CD14-positive monocyte (primary cell): ENCODE measurements around the gene SETD1B. TPM values are rescaled to one million over a fixed set of nuclear protein-coding genes. Genes with fewer than 3 reads are reported as not detected.

Source experiments
- DNase-seq, 3 donors: peaks; one replicate each; pipeline ENCODE4 v3.0.0-alpha.2; 2011 to 2022
- H2AFZ ChIP-seq: 2 replicates; pipeline ENCODE4 v1.6.0; 2012; ENCODE audit warnings: mild to moderate bottlenecking, low read depth, low read length, inconsistent platforms; ENCODE audit not compliant: insufficient read depth, poor library complexity, severe bottlenecking
- H3K27ac ChIP-seq, 2 donors: 1 replicate in 1 of 2; 2 replicates in 1 of 2; pipeline ENCODE4 v1.5.1; 2012 to 2013; ENCODE audit warnings: low read length in 2 of 2, control low read depth in 1 of 2, inconsistent platforms in 1 of 2, low read depth in 1 of 2, mild to moderate bottlenecking in 1 of 2
- H3K27me3 ChIP-seq, 2 donors: one replicate each; pipeline versions ENCODE4 v1.6.0 to v1.6.1; 2011 to 2013; ENCODE audit warnings: low read length in 2 of 2; ENCODE audit not compliant: control insufficient read depth in 2 of 2, insufficient read depth in 2 of 2
- H3K36me3 ChIP-seq, 2 donors: replicated peaks in 1 of 2; 1 replicate in 1 of 2; 2 replicates in 1 of 2; pipeline versions ENCODE4 v1.5.1 to v1.6.1; 2012 to 2013; ENCODE audit warnings: low read length in 2 of 2, control low read depth in 1 of 2, inconsistent platforms in 1 of 2, mild to moderate bottlenecking in 1 of 2; ENCODE audit not compliant: insufficient read depth in 2 of 2, control insufficient read depth in 1 of 2
- H3K4me1 ChIP-seq, 2 donors: 1 replicate in 1 of 2; 2 replicates in 1 of 2; pipeline versions ENCODE4 v1.5.1 to v1.6.1; 2012 to 2013; ENCODE audit warnings: low read length in 2 of 2, control low read depth in 1 of 2, inconsistent platforms in 1 of 2, mild to moderate bottlenecking in 1 of 2, moderate library complexity in 1 of 2; ENCODE audit not compliant: insufficient read depth in 2 of 2, control insufficient read depth in 1 of 2
- H3K4me2 ChIP-seq: replicated peaks from 2 replicates; pipeline ENCODE3; 2012; ENCODE audit warnings: low read length, moderate library complexity, mild to moderate bottlenecking; ENCODE audit not compliant: poor library complexity, severe bottlenecking; ENCODE audit errors: extremely low read depth
- H3K4me3 ChIP-seq, 3 experiments: fragments of 200-600 bp in 1 of 3; sonication (generic) in 1 of 3; replicated peaks in 1 of 3; 1 replicate in 2 of 3; 2 replicates in 1 of 3; pipeline ENCODE4 v1.5.1; 2011 to 2013; ENCODE audit warnings: low read length in 3 of 3, mild to moderate bottlenecking in 3 of 3, control low read depth in 2 of 3, low read depth in 2 of 3, inconsistent platforms in 1 of 3, moderate library complexity in 1 of 3
- H3K79me2 ChIP-seq: 2 replicates; pipeline ENCODE4 v1.6.0; 2012; ENCODE audit warnings: mild to moderate bottlenecking, control low read depth, inconsistent platforms, low read length, moderate library complexity; ENCODE audit not compliant: insufficient read depth
- H3K9ac ChIP-seq: 2 replicates; pipeline ENCODE4 v1.6.0; 2017; ENCODE audit warnings: low read length, mild to moderate bottlenecking; ENCODE audit not compliant: insufficient read depth, poor library complexity, severe bottlenecking
- H3K9me3 ChIP-seq, 2 donors: replicated peaks in 1 of 2; 1 replicate in 1 of 2; 2 replicates in 1 of 2; pipeline versions ENCODE4 v1.5.1 to v1.6.1; 2012 to 2013; ENCODE audit warnings: low read length in 2 of 2, control low read depth in 1 of 2; ENCODE audit not compliant: control insufficient read depth in 1 of 2, insufficient read depth in 1 of 2
- H4K20me1 ChIP-seq: 2 replicates; pipeline ENCODE4 v1.6.0; 2012; ENCODE audit warnings: mild to moderate bottlenecking, low read length, control low read depth, moderate library complexity; ENCODE audit not compliant: insufficient read depth
- H3K27ac Mint-ChIP-seq, 7 donors: one replicate each; pipeline ENCODE4 v1.8.0; 2020; ENCODE audit warnings: mild to moderate bottlenecking in 7 of 7, mixed read lengths in 7 of 7, moderate library complexity in 6 of 7, inconsistent platforms in 2 of 7
- H3K27me3 Mint-ChIP-seq, 3 donors: one replicate each; pipeline ENCODE4 v1.8.0; 2021 to 2022; ENCODE audit warnings: low read depth in 3 of 3, mild to moderate bottlenecking in 3 of 3, mixed read lengths in 3 of 3, moderate library complexity in 3 of 3, inconsistent platforms in 1 of 3
- H3K36me3 Mint-ChIP-seq, 2 donors: one replicate each; pipeline ENCODE4 v1.8.0; 2020; ENCODE audit warnings: mixed read lengths in 2 of 2, inconsistent platforms in 1 of 2, mild to moderate bottlenecking in 1 of 2
- H3K4me1 Mint-ChIP-seq: one replicate; pipeline ENCODE4 v1.8.0; 2020; ENCODE audit warnings: mild to moderate bottlenecking, mixed read lengths
- H3K4me3 Mint-ChIP-seq, 2 donors: one replicate each; pipeline ENCODE4 v1.8.0; 2020; ENCODE audit warnings: mild to moderate bottlenecking in 2 of 2, mixed read lengths in 2 of 2, moderate library complexity in 1 of 2
- H3K9me3 Mint-ChIP-seq, 7 donors: one replicate each; pipeline ENCODE4 v1.8.0; 2020 to 2022; ENCODE audit warnings: mixed read lengths in 7 of 7, mild to moderate bottlenecking in 6 of 7, moderate library complexity in 6 of 7, inconsistent platforms in 2 of 7
- CTCF ChIP-seq: fragments of 200-600 bp; IDR thresholded peaks from one replicate; pipeline ENCODE4 v1.8.0; 2022; ENCODE audit warnings: antibody characterized with exemption, mild to moderate bottlenecking
- WGBS: methylation state at CpG from one replicate; pipeline ENCODE4 v1.1.5; 2013; ENCODE audit warnings: missing lambda C conversion rate; ENCODE audit not compliant: insufficient coverage; 5-methylcytosine and 5-hydroxymethylcytosine counted together
- intact Hi-C, 2 donors: fragments of 100-400 bp; cut with micrococcal nuclease; formaldehyde crosslinking; loops; one replicate each; pipeline versions ENCODE4 v1.15.0 to v1.15.1; 2023
- polyA plus RNA-seq, 3 donors: library from polyadenylated mRNA; depleted of rRNA in 1 of 3; unstranded in 2 of 3; stranded (reverse) in 1 of 3; fragments of 300-500 nt in 2 of 3; fragments of >200 nt in 1 of 3; fragmentation: Illumina TruSeq in 2 of 3; gene quantifications; 1 replicate in 2 of 3; 2 replicates in 1 of 3; pipeline ENCODE4 v1.2.3, GENCODE V29; 2012 to 2021

Gene SETD1B
- polyA plus RNA-seq, 3 donors = 0.28 to 9.0 (median 0.60) TPM

GRCh38 chr12:121822393-121823100, 18.7 kb downstream of the SETD1B start:
- intact Hi-C loops = no loop called here
- H3K36me3 Mint-ChIP-seq = peaks cover 66 to 97% of the 10 kb centered on the region in 2 donors
- Histone ChIP-seq H4K20me1 (peaks cover 93% of the 10 kb centered on the region), H3K27ac (no peak overlapping the region), H3K27me3 (no peaks in the 10 kb centered on the region), H3K4me3 (no peak overlapping the region), H3K4me2 (no peak overlapping the region), H3K4me1 (no peaks in the 10 kb centered on the region), H3K9ac (no peak overlapping the region), H2AFZ (no peak overlapping the region), H3K79me2 (peaks cover 47% of the 10 kb centered on the region), H3K36me3 (peaks cover 77 to 94% of the 10 kb centered on the region in 2 donors), H3K9me3 (no peaks in the 10 kb centered on the region)
- WGBS = 97% methylated on average over 29 of the region's 39 CpGs
- peaks cover 0 to 3% (median 0%) of the 10 kb centered on the region in 3 donors for H3K27me3 Mint-ChIP-seq
- H3K4me3 Mint-ChIP-seq = no peak overlapping the region
- no peak for DNase-seq
- H3K4me1 Mint-ChIP-seq = no peaks in the 10 kb centered on the region
- no peaks in the 10 kb centered on the region for H3K9me3 Mint-ChIP-seq
- peak overlapping the region in 1 of 7 donors; percentile 68 for H3K27ac Mint-ChIP-seq
- no peak for TF ChIP-seq CTCF

GRCh38 chr12:121823101-121823726, 19.4 kb downstream of the SETD1B start:
- H3K27me3 Mint-ChIP-seq = peaks cover 0 to 3% (median 0%) of the 10 kb centered on the region in 3 donors
- H3K9ac ChIP-seq = no peak overlapping the region
- no peak overlapping the region for H3K4me3 ChIP-seq
- no peak overlapping the region for H3K4me2 ChIP-seq
- H3K36me3 Mint-ChIP-seq = peaks cover 65 to 97% of the 10 kb centered on the region in 2 donors
- intact Hi-C loops = no loop called here
- no peaks in the 10 kb centered on the region for H3K4me1 ChIP-seq
- no peaks in the 10 kb centered on the region for H3K9me3 Mint-ChIP-seq
- no peak for DNase-seq
- H4K20me1 ChIP-seq = peaks cover 93% of the 10 kb centered on the region
- no peaks in the 10 kb centered on the region for H3K9me3 ChIP-seq
- peaks cover 77 to 94% of the 10 kb centered on the region in 2 donors for H3K36me3 ChIP-seq
- no peak overlapping the region for H2AFZ ChIP-seq
- no peak overlapping the region for H3K27ac ChIP-seq
- no peak for TF ChIP-seq CTCF
- 95% methylated on average over 28 of the region's 36 CpGs for WGBS
- H3K79me2 ChIP-seq = peaks cover 43% of the 10 kb centered on the region
- H3K27me3 ChIP-seq = no peaks in the 10 kb centered on the region
- H3K27ac Mint-ChIP-seq = peak overlapping the region in 1 of 7 donors; percentile 64
- H3K4me3 Mint-ChIP-seq = no peak overlapping the region
- H3K4me1 Mint-ChIP-seq = no peaks in the 10 kb centered on the region
